Right atrium auricular region (tissue), 2 donors: ENCODE results near the gene JDP2. TPM values are rescaled to one million over a fixed set of nuclear protein-coding genes. Genes with fewer than 3 reads are reported as not detected.

Experiments used
- DNase-seq: peaks from one replicate; pipeline ENCODE4 v3.0.0-alpha.2; 2019; ENCODE audit warnings: low spot score
- H3K27ac ChIP-seq, 2 donors: fragments of 200-600 bp; sonication (generic); 1 replicate in 1 of 2; 2 replicates in 1 of 2; pipeline ENCODE4 v1.5.1; 2016 to 2019
- H3K27me3 ChIP-seq, 2 donors: fragments of 200-600 bp; sonication (generic); one replicate each; pipeline versions ENCODE4 v1.5.1 to v1.6.0; 2017 to 2019
- H3K36me3 ChIP-seq: fragments of 200-600 bp; sonication (generic); one replicate; pipeline ENCODE4 v1.5.1; 2016
- H3K4me1 ChIP-seq, 2 donors: fragments of 200-600 bp; sonication (generic); one replicate each; pipeline versions ENCODE4 v1.5.1 to v1.6.0; 2017 to 2019
- H3K4me3 ChIP-seq, 2 donors: fragments of 200-600 bp; sonication (generic); 1 replicate in 1 of 2; 2 replicates in 1 of 2; pipeline ENCODE4 v1.5.1; 2017 to 2019; ENCODE audit warnings: mild to moderate bottlenecking in 1 of 2, moderate library complexity in 1 of 2
- H3K9me3 ChIP-seq, 2 donors: fragments of 200-600 bp; sonication (generic); one replicate each; pipeline ENCODE4 v1.5.1; 2019
- CTCF ChIP-seq, 2 donors: fragments of 200-600 bp; sonication (generic); IDR thresholded peaks; one replicate each; pipeline ENCODE4 v1.5.1; 2019; ENCODE audit warnings: antibody characterized with exemption in 2 of 2
- total RNA-seq, 2 donors: library from RNA; depleted of rRNA; stranded (reverse); fragments of >200 nt; gene quantifications; one replicate each; pipeline ENCODE4 v1.1.0, GENCODE V29; 2016

JDP2 gene
- total RNA-seq, 2 donors from 2014 or later = 46.1 to 67.4 TPM

- DNase-seq = no peak
- Histone ChIP-seq H3K27me3 (no peaks in the 10 kb centered on the region), H3K27ac (peak overlapping the region; percentile 77 to 80), H3K9me3 (no peaks in the 10 kb centered on the region), H3K36me3 (no peaks in the 10 kb centered on the region), H3K4me1 (peaks cover 0 to 99% of the 10 kb centered on the region in 2 donors), H3K4me3 (no peak overlapping the region)
- TF ChIP-seq CTCF (IDR thresholded peaks at IDR 0.05) = no peak
Observed at GRCh38 chr14:75453817-75454434, 26.1 kb downstream of the JDP2 start.

GRCh38 chr14:75454963-75455546 lies 27.2 kb downstream of the JDP2 start:
- peak overlapping the region; percentile 67 to 77 for H3K27ac ChIP-seq
- DNase-seq = peak; percentile 87
- no peaks in the 10 kb centered on the region for H3K9me3 ChIP-seq
- H3K36me3 ChIP-seq = no peaks in the 10 kb centered on the region
- TF ChIP-seq CTCF (IDR thresholded peaks at IDR 0.05) = no peak
- H3K4me1 ChIP-seq = peaks cover 0 to 99% of the 10 kb centered on the region in 2 donors
- H3K4me3 ChIP-seq = no peak overlapping the region
- no peaks in the 10 kb centered on the region for H3K27me3 ChIP-seq

- Histone ChIP-seq H3K9me3 (no peaks in the 10 kb centered on the region), H3K4me1 (peaks cover 0 to 98% of the 10 kb centered on the region in 2 donors), H3K27me3 (no peaks in the 10 kb centered on the region), H3K36me3 (peaks cover 2% of the 10 kb centered on the region), H3K27ac (peak overlapping the region; percentile 67 to 77), H3K4me3 (no peak overlapping the region)
- no peak for DNase-seq
- TF ChIP-seq CTCF (IDR thresholded peaks at IDR 0.05) = no peak
Observed at GRCh38 chr14:75456069-75456996, 28.5 kb downstream of the JDP2 start.

- TF ChIP-seq CTCF (IDR thresholded peaks at IDR 0.05) = no peak
- Histone ChIP-seq H3K9me3 (no peaks in the 10 kb centered on the region), H3K36me3 (peaks cover 8% of the 10 kb centered on the region), H3K27me3 (no peaks in the 10 kb centered on the region), H3K4me3 (no peak overlapping the region), H3K27ac (peak overlapping the region; percentile 67 to 77), H3K4me1 (peaks cover 0 to 98% of the 10 kb centered on the region in 2 donors)
- no peak for DNase-seq
Observed at GRCh38 chr14:75456997-75457335, 29.1 kb downstream of the JDP2 start.

- DNase-seq = no peak
- no peaks in the 10 kb centered on the region for H3K27me3 ChIP-seq
- H3K36me3 ChIP-seq = peaks cover 16% of the 10 kb centered on the region
- no peak overlapping the region for H3K4me3 ChIP-seq
- peak overlapping the region; percentile 67 to 77 for H3K27ac ChIP-seq
- no peaks in the 10 kb centered on the region for H3K9me3 ChIP-seq
- H3K4me1 ChIP-seq = peaks cover 0 to 92% of the 10 kb centered on the region in 2 donors
- TF ChIP-seq CTCF (IDR thresholded peaks at IDR 0.05) = no peak
Observed at GRCh38 chr14:75457648-75458165, 29.9 kb downstream of the JDP2 start.
